Liver (tissue), 9 donors: ENCODE results near the gene PGRMC1. TPM values are rescaled to one million over a fixed set of nuclear protein-coding genes. Genes with fewer than 3 reads are reported as not detected.
A peak's percentile ranks its signal among the peaks of the same experiment; 100 is the strongest.

Source experiments
- DNase-seq: peaks from one replicate; pipeline ENCODE4 v3.0.0-alpha.2; 2017; ENCODE audit warnings: low spot score
- H3K27ac ChIP-seq, 2 donors: one replicate each; pipeline ENCODE4 v1.7.0; 2013; ENCODE audit warnings: inconsistent platforms in 2 of 2, low read length in 2 of 2, control low read depth in 1 of 2, low read depth in 1 of 2, mild to moderate bottlenecking in 1 of 2
- H3K27me3 ChIP-seq, 4 donors: one replicate each; pipeline versions ENCODE4 v1.6.1 to v1.7.0; 2013; ENCODE audit warnings: low read length in 3 of 4, inconsistent platforms in 1 of 4, mild to moderate bottlenecking in 1 of 4, moderate library complexity in 1 of 4; ENCODE audit not compliant: control insufficient read depth in 4 of 4, insufficient read depth in 4 of 4
- H3K36me3 ChIP-seq, 4 donors: one replicate each; pipeline versions ENCODE4 v1.6.1 to v1.7.0; 2013; ENCODE audit warnings: low read length in 3 of 4, mild to moderate bottlenecking in 3 of 4, low read depth in 1 of 4, moderate library complexity in 1 of 4; ENCODE audit not compliant: control insufficient read depth in 4 of 4, insufficient read depth in 3 of 4
- H3K4me1 ChIP-seq, 4 donors: one replicate each; pipeline versions ENCODE4 v1.6.1 to v1.7.0; 2013; ENCODE audit warnings: low read length in 3 of 4, mild to moderate bottlenecking in 3 of 4, moderate library complexity in 1 of 4; ENCODE audit not compliant: control insufficient read depth in 4 of 4, insufficient read depth in 4 of 4
- H3K4me3 ChIP-seq, 3 donors: one replicate each; pipeline versions ENCODE4 v1.6.1 to v1.7.0; 2013; ENCODE audit warnings: low read length in 3 of 3, control low read depth in 1 of 3, low read depth in 1 of 3, mild to moderate bottlenecking in 1 of 3
- H3K9ac ChIP-seq, 2 donors: one replicate each; pipeline ENCODE4 v1.7.0; 2013; ENCODE audit warnings: low read length in 2 of 2, mild to moderate bottlenecking in 2 of 2, moderate library complexity in 2 of 2, control low read depth in 1 of 2, low read depth in 1 of 2
- H3K9me3 ChIP-seq, 4 donors: one replicate each; pipeline versions ENCODE4 v1.6.1 to v1.7.0; 2013; ENCODE audit warnings: low read length in 3 of 4; ENCODE audit not compliant: control insufficient read depth in 4 of 4
- ATF3 ChIP-seq: IDR thresholded peaks from 2 replicates; pipeline ENCODE4 v1.6.1; 2016; ENCODE audit warnings: antibody characterized with exemption
- CTCF ChIP-seq: fragments of 150-350 bp; IDR thresholded peaks from 2 replicates; pipeline ENCODE4 v1.5.1; 2017; ENCODE audit warnings: improper control_type of control experiment, low read depth, low read length; ENCODE audit not compliant: missing input control
- EGR1 ChIP-seq, 2 donors: IDR thresholded peaks; 2 replicates each; pipeline ENCODE4 v1.6.1; 2016 to 2018; ENCODE audit warnings: antibody characterized with exemption in 2 of 2, low read depth in 2 of 2
- FOXA1 ChIP-seq: IDR thresholded peaks from 2 replicates; pipeline ENCODE4 v1.6.1; 2016; ENCODE audit warnings: antibody characterized with exemption
- FOXA2 ChIP-seq: IDR thresholded peaks from 2 replicates; pipeline ENCODE4 v1.6.1; 2016; ENCODE audit warnings: antibody characterized with exemption
- GABPA ChIP-seq, 2 donors: IDR thresholded peaks in 1 of 2; conservative IDR thresholded peaks in 1 of 2; 2 replicates each; pipeline ENCODE4 v1.6.1; 2016; ENCODE audit warnings: antibody characterized with exemption in 2 of 2, mild to moderate bottlenecking in 1 of 2, moderate library complexity in 1 of 2
- HNF4A ChIP-seq, 2 donors: conservative IDR thresholded peaks; 2 replicates each; pipeline ENCODE4 v1.6.1; 2016; ENCODE audit warnings: antibody characterized with exemption in 2 of 2, mild to moderate bottlenecking in 2 of 2
- HNF4G ChIP-seq: IDR thresholded peaks from 2 replicates; pipeline ENCODE4 v1.6.1; 2016; ENCODE audit warnings: antibody characterized with exemption
- JUND ChIP-seq, 2 donors: IDR thresholded peaks; 2 replicates each; pipeline ENCODE4 v1.6.1; 2016; ENCODE audit warnings: antibody characterized with exemption in 2 of 2
- MAX ChIP-seq: IDR thresholded peaks from 2 replicates; pipeline ENCODE4 v1.6.1; 2016; ENCODE audit warnings: antibody characterized with exemption
- NR2F2 ChIP-seq: IDR thresholded peaks from 2 replicates; pipeline ENCODE4 v1.6.1; 2016; ENCODE audit warnings: antibody characterized with exemption
- RAD21 ChIP-seq, 2 donors: IDR thresholded peaks; 2 replicates each; pipeline ENCODE4 v1.6.1; 2016; ENCODE audit warnings: antibody characterized with exemption in 2 of 2, mild to moderate bottlenecking in 2 of 2
- REST ChIP-seq: IDR thresholded peaks from 2 replicates; pipeline ENCODE4 v1.6.1; 2016; ENCODE audit warnings: antibody characterized with exemption, mild to moderate bottlenecking
- RXRA ChIP-seq, 2 donors: IDR thresholded peaks; 2 replicates each; pipeline ENCODE4 v1.6.1; 2017 to 2018; ENCODE audit warnings: antibody characterized with exemption in 2 of 2, mild to moderate bottlenecking in 1 of 2
- SP1 ChIP-seq: IDR thresholded peaks from 2 replicates; pipeline ENCODE4 v1.6.1; 2018; ENCODE audit warnings: antibody characterized with exemption, mild to moderate bottlenecking
- TAF1 ChIP-seq: conservative IDR thresholded peaks from 2 replicates; pipeline ENCODE4 v1.6.1; 2016; ENCODE audit warnings: antibody characterized with exemption, mild to moderate bottlenecking
- YY1 ChIP-seq: IDR thresholded peaks from 2 replicates; pipeline ENCODE4 v1.6.1; 2016; ENCODE audit warnings: antibody characterized with exemption, mild to moderate bottlenecking
- ZBTB33 ChIP-seq: IDR thresholded peaks from 2 replicates; pipeline ENCODE4 v1.6.1; 2016; ENCODE audit warnings: antibody characterized with exemption
- WGBS: extraction: QIAGEN DNeasy Blood & Tissue Kit; methylation state at CpG from one replicate; pipeline ENCODE4 v1.1.7; 2013; 5-methylcytosine and 5-hydroxymethylcytosine counted together
- polyA plus RNA-seq, 2 donors: library from polyadenylated mRNA; stranded (reverse) in 1 of 2; unstranded in 1 of 2; fragments of 200-250 nt in 1 of 2; fragments of >200 nt in 1 of 2; fragmentation: Nextera tagmentation in 1 of 2; extraction: Ambion mirVana in 1 of 2; gene quantifications; one replicate each; pipeline versions ENCODE4 v1.2.1 to v1.2.3, GENCODE V29; 2013 to 2015
- total RNA-seq, 2 donors: library from RNA; depleted of rRNA; stranded (reverse); fragments of >200 nt; gene quantifications; one replicate each; pipeline ENCODE4 v1.2.3, GENCODE V29; 2014
- donor health status: healthy.
- donor health status: healthy.
- donor health status: healthy.
- donor health status: healthy.
- donor health status: healthy.

PGRMC1 gene
- total and polyA plus RNA-seq, 4 donors = 180 to 346 (median 290) TPM

GRCh38 chrX:119240356-119240755 is 4.3 kb downstream of the PGRMC1 start:
- Histone ChIP-seq H3K27me3 (no peaks in the 10 kb centered on the region), H3K9ac (no peak overlapping the region), H3K9me3 (no peaks in the 10 kb centered on the region), H3K4me1 (peaks cover 5 to 27% (median 26%) of the 10 kb centered on the region in 4 donors), H3K4me3 (peak overlapping the region in 1 of 3 donors; percentile 14), H3K27ac (peak overlapping the region in 1 of 2 donors; percentile 37), H3K36me3 (peaks cover 0 to 4% (median 3%) of the 10 kb centered on the region in 4 donors)
- no peak for DNase-seq
- 70% methylated on average over 3 of the region's 3 CpGs for WGBS
- TF ChIP-seq HNF4A (conservative IDR thresholded peaks at IDR 0.05) (no peak), TAF1 (no peak), EGR1 (IDR thresholded peaks at IDR 0.05; ENCODE audit: low read depth in 2 of 2) (no peak), RAD21 (IDR thresholded peaks at IDR 0.05) (no peak), JUND (IDR thresholded peaks at IDR 0.05) (no peak)

- H3K9me3 ChIP-seq = no peaks in the 10 kb centered on the region
- no peak overlapping the region for H3K4me3 ChIP-seq
- WGBS = 95% methylated on average over 3 of the region's 3 CpGs
- TF ChIP-seq FOXA1 (no peak), EGR1 (IDR thresholded peaks at IDR 0.05; ENCODE audit: low read depth in 2 of 2) (no peak), RXRA (IDR thresholded peaks at IDR 0.05) (no peak), RAD21 (IDR thresholded peaks at IDR 0.05) (no peak), YY1 (no peak), JUND (IDR thresholded peaks at IDR 0.05) (no peak), REST (no peak), HNF4A (conservative IDR thresholded peaks at IDR 0.05) (no peak), MAX (no peak), FOXA2 (no peak), ATF3 (no peak), ZBTB33 (no peak), SP1 (no peak), TAF1 (no peak), GABPA (IDR thresholded peaks at IDR 0.05 in 1 of 2, conservative IDR thresholded peaks at IDR 0.05 in 1 of 2) (no peak), CTCF (no peak), NR2F2 (no peak), HNF4G (no peak)
- no peak overlapping the region for H3K27ac ChIP-seq
- no peak overlapping the region for H3K9ac ChIP-seq
- no peak for DNase-seq
- H3K27me3 ChIP-seq = no peaks in the 10 kb centered on the region
- peaks cover 0 to 2% (median 1%) of the 10 kb centered on the region in 4 donors for H3K4me1 ChIP-seq
- H3K36me3 ChIP-seq = peaks cover 0 to 7% (median 5%) of the 10 kb centered on the region in 4 donors
These were observed 11.6 kb downstream of the PGRMC1 start for GRCh38 chrX:119247702-119248101.
